K562 (cell line): Measurements from ENCODE around the gene SLC44A5.

Experiments
- CTBP1 ChIP-seq: fragments of 450-650 bp; IDR thresholded peaks from 2 replicates; pipeline ENCODE4 v1.6.1; 2016; ENCODE audit warnings: borderline replicate concordance
- EZH2 ChIP-seq: IDR thresholded peaks from 2 replicates; pipeline ENCODE4 v1.6.1; 2012; ENCODE audit warnings: low read depth, mild to moderate bottlenecking, inconsistent platforms, low read length, borderline replicate concordance
- NFYB ChIP-seq: IDR thresholded peaks from 2 replicates; pipeline ENCODE4 v1.6.1; 2011; ENCODE audit warnings: mild to moderate bottlenecking, moderate library complexity; ENCODE audit not compliant: insufficient read length; ENCODE audit errors: extremely low read depth
- NR1H2 ChIP-seq: sonication (generic); formaldehyde crosslinking; IDR thresholded peaks from 2 replicates; pipeline ENCODE4 v1.4.0; 2020; ENCODE audit warnings: mild to moderate bottlenecking, missing genetic modification reagents
- RB1 ChIP-seq: fragments of 450-650 bp; IDR thresholded peaks from 2 replicates; pipeline ENCODE4 v1.6.1; 2017; ENCODE audit warnings: low read depth, mild to moderate bottlenecking
- SIRT6 ChIP-seq: IDR thresholded peaks from one replicate; pipeline ENCODE4 v1.6.1; 2012; ENCODE audit warnings: low read depth, mild to moderate bottlenecking, control low read depth, inconsistent platforms, low read length, moderate library complexity
- TF ChIP-seq, protein P1 (sequence below): fragments of 450-650 bp; formaldehyde crosslinking; IDR thresholded peaks from 2 replicates; pipeline ENCODE4 v1.4.0; 2022; ENCODE audit warnings: missing genetic modification characterization
- TF ChIP-seq, protein P2 (sequence below), 3 experiments: IDR thresholded peaks in 2 of 3; conservative IDR thresholded peaks in 1 of 3; 2 replicates each; pipeline ENCODE4 v1.5.1; 2011 to 2012; ENCODE audit warnings: low read length in 3 of 3, mild to moderate bottlenecking in 3 of 3, control low read depth in 2 of 3, improper control_type of control experiment in 1 of 3, inconsistent platforms in 1 of 3, low read depth in 1 of 3, mixed read lengths in 1 of 3, moderate library complexity in 1 of 3; ENCODE audit not compliant: insufficient read depth in 2 of 3

DNA sequence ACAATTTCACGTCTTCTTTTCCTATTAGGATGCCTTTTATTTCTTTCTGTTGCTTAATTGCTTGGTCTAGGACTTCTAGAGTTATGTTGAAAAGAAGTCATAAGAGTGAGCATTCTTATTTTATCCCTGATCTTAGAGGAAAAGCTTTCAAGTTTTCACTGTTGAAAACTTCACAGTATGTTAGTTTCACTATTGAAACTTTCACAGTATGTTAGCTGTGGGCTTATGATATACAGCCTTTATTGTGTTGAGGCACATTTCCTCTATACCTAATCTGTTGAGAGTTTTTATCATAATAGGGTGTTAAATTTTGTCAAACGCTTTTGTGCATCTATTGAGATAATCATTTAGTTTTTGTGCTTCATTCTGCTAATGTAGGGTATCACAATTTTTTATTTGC, 249.7 kb downstream of the SLC44A5 start:
- TF ChIP-seq SIRT6 (no peak), NFYB (no peak), CTBP1 (no peak), RB1 (no peak), NR1H2 (CRISPR knock-in tag) (no peak), EZH2 (no peak)
- TF ChIP-seq, protein P1, sequence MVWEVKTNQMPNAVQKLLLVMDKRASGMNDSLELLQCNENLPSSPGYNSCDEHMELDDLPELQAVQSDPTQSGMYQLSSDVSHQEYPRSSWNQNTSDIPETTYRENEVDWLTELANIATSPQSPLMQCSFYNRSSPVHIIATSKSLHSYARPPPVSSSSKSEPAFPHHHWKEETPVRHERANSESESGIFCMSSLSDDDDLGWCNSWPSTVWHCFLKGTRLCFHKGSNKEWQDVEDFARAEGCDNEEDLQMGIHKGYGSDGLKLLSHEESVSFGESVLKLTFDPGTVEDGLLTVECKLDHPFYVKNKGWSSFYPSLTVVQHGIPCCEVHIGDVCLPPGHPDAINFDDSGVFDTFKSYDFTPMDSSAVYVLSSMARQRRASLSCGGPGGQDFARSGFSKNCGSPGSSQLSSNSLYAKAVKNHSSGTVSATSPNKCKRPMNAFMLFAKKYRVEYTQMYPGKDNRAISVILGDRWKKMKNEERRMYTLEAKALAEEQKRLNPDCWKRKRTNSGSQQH (CRISPR knock-in tag) = no peak
- TF ChIP-seq, protein P2, sequence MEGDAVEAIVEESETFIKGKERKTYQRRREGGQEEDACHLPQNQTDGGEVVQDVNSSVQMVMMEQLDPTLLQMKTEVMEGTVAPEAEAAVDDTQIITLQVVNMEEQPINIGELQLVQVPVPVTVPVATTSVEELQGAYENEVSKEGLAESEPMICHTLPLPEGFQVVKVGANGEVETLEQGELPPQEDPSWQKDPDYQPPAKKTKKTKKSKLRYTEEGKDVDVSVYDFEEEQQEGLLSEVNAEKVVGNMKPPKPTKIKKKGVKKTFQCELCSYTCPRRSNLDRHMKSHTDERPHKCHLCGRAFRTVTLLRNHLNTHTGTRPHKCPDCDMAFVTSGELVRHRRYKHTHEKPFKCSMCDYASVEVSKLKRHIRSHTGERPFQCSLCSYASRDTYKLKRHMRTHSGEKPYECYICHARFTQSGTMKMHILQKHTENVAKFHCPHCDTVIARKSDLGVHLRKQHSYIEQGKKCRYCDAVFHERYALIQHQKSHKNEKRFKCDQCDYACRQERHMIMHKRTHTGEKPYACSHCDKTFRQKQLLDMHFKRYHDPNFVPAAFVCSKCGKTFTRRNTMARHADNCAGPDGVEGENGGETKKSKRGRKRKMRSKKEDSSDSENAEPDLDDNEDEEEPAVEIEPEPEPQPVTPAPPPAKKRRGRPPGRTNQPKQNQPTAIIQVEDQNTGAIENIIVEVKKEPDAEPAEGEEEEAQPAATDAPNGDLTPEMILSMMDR (IDR thresholded peaks at IDR 0.05 in 2 of 3, conservative IDR thresholded peaks at IDR 0.05 in 1 of 3; ENCODE audit: insufficient read depth in 2 of 3, low read depth in 1 of 3, low read length in 3 of 3) = no peak
